ENCODE measurements around the gene SGK2.
"Not testable (repeated sequence)": the region's sequence is repeated elsewhere in the genome, so short reads cannot be mapped to it uniquely, and the experiment has no call there.

SGK2 gene

GRCh38 chr20:43607278-43607677, 48.5 kb downstream of the SGK2 start:
- DNase-seq, result not testable (repeated sequence)

- no peak for DNase-seq
Observed at GRCh38 chr20:43631598-43631997, 72.8 kb downstream of the SGK2 start.
